CD14-positive monocyte (primary cell): ENCODE data around the gene DNAJC27. TPM values are rescaled to one million over a fixed set of nuclear protein-coding genes. Genes with fewer than 3 reads are reported as not detected.
A peak's percentile ranks its signal among the peaks of the same experiment; 100 is the strongest.

Source experiments
- DNase-seq, 3 donors: peaks; one replicate each; pipeline ENCODE4 v3.0.0-alpha.2; 2011 to 2022
- H2AFZ ChIP-seq: 2 replicates; pipeline ENCODE4 v1.6.0; 2012; ENCODE audit warnings: mild to moderate bottlenecking, low read depth, low read length, inconsistent platforms; ENCODE audit not compliant: insufficient read depth, poor library complexity, severe bottlenecking
- H3K27ac ChIP-seq, 2 donors: 1 replicate in 1 of 2; 2 replicates in 1 of 2; pipeline ENCODE4 v1.5.1; 2012 to 2013; ENCODE audit warnings: low read length in 2 of 2, control low read depth in 1 of 2, inconsistent platforms in 1 of 2, low read depth in 1 of 2, mild to moderate bottlenecking in 1 of 2
- H3K27me3 ChIP-seq, 2 donors: one replicate each; pipeline versions ENCODE4 v1.6.0 to v1.6.1; 2011 to 2013; ENCODE audit warnings: low read length in 2 of 2; ENCODE audit not compliant: control insufficient read depth in 2 of 2, insufficient read depth in 2 of 2
- H3K36me3 ChIP-seq, 2 donors: replicated peaks in 1 of 2; 1 replicate in 1 of 2; 2 replicates in 1 of 2; pipeline versions ENCODE4 v1.5.1 to v1.6.1; 2012 to 2013; ENCODE audit warnings: low read length in 2 of 2, control low read depth in 1 of 2, inconsistent platforms in 1 of 2, mild to moderate bottlenecking in 1 of 2; ENCODE audit not compliant: insufficient read depth in 2 of 2, control insufficient read depth in 1 of 2
- H3K4me1 ChIP-seq, 2 donors: 1 replicate in 1 of 2; 2 replicates in 1 of 2; pipeline versions ENCODE4 v1.5.1 to v1.6.1; 2012 to 2013; ENCODE audit warnings: low read length in 2 of 2, control low read depth in 1 of 2, inconsistent platforms in 1 of 2, mild to moderate bottlenecking in 1 of 2, moderate library complexity in 1 of 2; ENCODE audit not compliant: insufficient read depth in 2 of 2, control insufficient read depth in 1 of 2
- H3K4me2 ChIP-seq: replicated peaks from 2 replicates; pipeline ENCODE3; 2012; ENCODE audit warnings: low read length, moderate library complexity, mild to moderate bottlenecking; ENCODE audit not compliant: poor library complexity, severe bottlenecking; ENCODE audit errors: extremely low read depth
- H3K4me3 ChIP-seq, 3 experiments: fragments of 200-600 bp in 1 of 3; sonication (generic) in 1 of 3; replicated peaks in 1 of 3; 1 replicate in 2 of 3; 2 replicates in 1 of 3; pipeline ENCODE4 v1.5.1; 2011 to 2013; ENCODE audit warnings: low read length in 3 of 3, mild to moderate bottlenecking in 3 of 3, control low read depth in 2 of 3, low read depth in 2 of 3, inconsistent platforms in 1 of 3, moderate library complexity in 1 of 3
- H3K79me2 ChIP-seq: 2 replicates; pipeline ENCODE4 v1.6.0; 2012; ENCODE audit warnings: mild to moderate bottlenecking, control low read depth, inconsistent platforms, low read length, moderate library complexity; ENCODE audit not compliant: insufficient read depth
- H3K9ac ChIP-seq: 2 replicates; pipeline ENCODE4 v1.6.0; 2017; ENCODE audit warnings: low read length, mild to moderate bottlenecking; ENCODE audit not compliant: insufficient read depth, poor library complexity, severe bottlenecking
- H3K9me3 ChIP-seq, 2 donors: replicated peaks in 1 of 2; 1 replicate in 1 of 2; 2 replicates in 1 of 2; pipeline versions ENCODE4 v1.5.1 to v1.6.1; 2012 to 2013; ENCODE audit warnings: low read length in 2 of 2, control low read depth in 1 of 2; ENCODE audit not compliant: control insufficient read depth in 1 of 2, insufficient read depth in 1 of 2
- H4K20me1 ChIP-seq: 2 replicates; pipeline ENCODE4 v1.6.0; 2012; ENCODE audit warnings: mild to moderate bottlenecking, low read length, control low read depth, moderate library complexity; ENCODE audit not compliant: insufficient read depth
- H3K27ac Mint-ChIP-seq, 7 donors: one replicate each; pipeline ENCODE4 v1.8.0; 2020; ENCODE audit warnings: mild to moderate bottlenecking in 7 of 7, mixed read lengths in 7 of 7, moderate library complexity in 6 of 7, inconsistent platforms in 2 of 7
- H3K27me3 Mint-ChIP-seq, 3 donors: one replicate each; pipeline ENCODE4 v1.8.0; 2021 to 2022; ENCODE audit warnings: low read depth in 3 of 3, mild to moderate bottlenecking in 3 of 3, mixed read lengths in 3 of 3, moderate library complexity in 3 of 3, inconsistent platforms in 1 of 3
- H3K36me3 Mint-ChIP-seq, 2 donors: one replicate each; pipeline ENCODE4 v1.8.0; 2020; ENCODE audit warnings: mixed read lengths in 2 of 2, inconsistent platforms in 1 of 2, mild to moderate bottlenecking in 1 of 2
- H3K4me1 Mint-ChIP-seq: one replicate; pipeline ENCODE4 v1.8.0; 2020; ENCODE audit warnings: mild to moderate bottlenecking, mixed read lengths
- H3K4me3 Mint-ChIP-seq, 2 donors: one replicate each; pipeline ENCODE4 v1.8.0; 2020; ENCODE audit warnings: mild to moderate bottlenecking in 2 of 2, mixed read lengths in 2 of 2, moderate library complexity in 1 of 2
- H3K9me3 Mint-ChIP-seq, 7 donors: one replicate each; pipeline ENCODE4 v1.8.0; 2020 to 2022; ENCODE audit warnings: mixed read lengths in 7 of 7, mild to moderate bottlenecking in 6 of 7, moderate library complexity in 6 of 7, inconsistent platforms in 2 of 7
- CTCF ChIP-seq: fragments of 200-600 bp; IDR thresholded peaks from one replicate; pipeline ENCODE4 v1.8.0; 2022; ENCODE audit warnings: antibody characterized with exemption, mild to moderate bottlenecking
- whole genome bisulfite sequencing: methylation state at CpG from one replicate; pipeline ENCODE4 v1.1.5; 2013; ENCODE audit warnings: missing lambda C conversion rate; ENCODE audit not compliant: insufficient coverage; 5-methylcytosine and 5-hydroxymethylcytosine counted together
- intact Hi-C, 2 donors: fragments of 100-400 bp; cut with micrococcal nuclease; formaldehyde crosslinking; loops; one replicate each; pipeline versions ENCODE4 v1.15.0 to v1.15.1; 2023
- polyA plus RNA-seq, 3 donors: library from polyadenylated mRNA; depleted of rRNA in 1 of 3; unstranded in 2 of 3; stranded (reverse) in 1 of 3; fragments of 300-500 nt in 2 of 3; fragments of >200 nt in 1 of 3; fragmentation: Illumina TruSeq in 2 of 3; gene quantifications; 1 replicate in 2 of 3; 2 replicates in 1 of 3; pipeline ENCODE4 v1.2.3, GENCODE V29; 2012 to 2021

DNAJC27 gene
- polyA plus RNA-seq, 3 donors, result 0.86 to 2.8 (median 2.2) TPM

- peak overlapping the region in 1 of 7 donors; percentile 37 for H3K27ac Mint-ChIP-seq
- no peak overlapping the region for H3K4me3 Mint-ChIP-seq
- WGBS, result 100% methylated on average over 7 of the region's 10 CpGs
- peaks cover 14 to 15% of the 10 kb centered on the region in 2 donors for H3K36me3 Mint-ChIP-seq
- no peak for TF ChIP-seq CTCF
- Histone ChIP-seq H3K4me3 (no peak overlapping the region), H2AFZ (no peak overlapping the region), H3K4me2 (no peak overlapping the region), H4K20me1 (no peaks in the 10 kb centered on the region), H3K36me3 (no peaks in the 10 kb centered on the region), H3K4me1 (no peaks in the 10 kb centered on the region), H3K27me3 (no peaks in the 10 kb centered on the region), H3K27ac (no peak overlapping the region), H3K79me2 (no peaks in the 10 kb centered on the region), H3K9me3 (peaks cover 0 to 3% of the 10 kb centered on the region in 2 donors), H3K9ac (no peak overlapping the region)
- DNase-seq, result no peak
- H3K4me1 Mint-ChIP-seq, result peaks cover 10% of the 10 kb centered on the region
- intact Hi-C loops, result no loop called here
- H3K27me3 Mint-ChIP-seq, result peaks cover 0 to 2% (median 0%) of the 10 kb centered on the region in 3 donors
- H3K9me3 Mint-ChIP-seq, result peaks cover 5 to 10% (median 7%) of the 10 kb centered on the region in 7 donors
Measured at GRCh38 chr2:24912986-24913385, 58.8 kb downstream of the DNAJC27 start.

GRCh38 chr2:24912523-24912922 lies 59.2 kb downstream of the DNAJC27 start:
- H2AFZ ChIP-seq, result no peak overlapping the region
- H3K4me1 Mint-ChIP-seq, result peaks cover 5% of the 10 kb centered on the region
- no peak overlapping the region for H3K4me3 Mint-ChIP-seq
- no peak overlapping the region for H3K9ac ChIP-seq
- H3K27ac ChIP-seq, result no peak overlapping the region
- peaks cover 0 to 3% of the 10 kb centered on the region in 2 donors for H3K9me3 ChIP-seq
- no peak for TF ChIP-seq CTCF
- intact Hi-C loops, result no loop called here
- H3K27me3 ChIP-seq, result no peaks in the 10 kb centered on the region
- WGBS, result 100% methylated on average over 2 of the region's 7 CpGs
- H3K4me2 ChIP-seq, result no peak overlapping the region
- no peaks in the 10 kb centered on the region for H4K20me1 ChIP-seq
- H3K36me3 ChIP-seq, result no peaks in the 10 kb centered on the region
- H3K9me3 Mint-ChIP-seq, result peaks cover 5 to 10% (median 7%) of the 10 kb centered on the region in 7 donors
- no peak for DNase-seq
- H3K79me2 ChIP-seq, result no peaks in the 10 kb centered on the region
- H3K36me3 Mint-ChIP-seq, result peaks cover 11 to 15% of the 10 kb centered on the region in 2 donors
- no peak overlapping the region for H3K4me3 ChIP-seq
- H3K27me3 Mint-ChIP-seq, result peaks cover 0 to 2% (median 0%) of the 10 kb centered on the region in 3 donors
- peak overlapping the region in 1 of 7 donors; percentile 37 for H3K27ac Mint-ChIP-seq
- no peaks in the 10 kb centered on the region for H3K4me1 ChIP-seq
